Measurements from ENCODE around the gene WNT7A. TPM values are rescaled to one million over a fixed set of nuclear protein-coding genes. Genes with fewer than 3 reads are reported as not detected.

Gene WNT7A
- total RNA-seq, 1 experiment from 2014 or later: not detected

- Histone ChIP-seq H3T11ph (ENCODE audit: low read length) (no peak overlapping the region), H4K8ac (replicated peaks; ENCODE audit: insufficient read length, low read depth, low read length) (no peak overlapping the region), H4K5ac (ENCODE audit: insufficient read length, low read depth, low read length) (no peak overlapping the region), H2BK120ac (ENCODE audit: low read depth, low read length, poor library complexity, severe bottlenecking) (no peak overlapping the region), H3K27me3 (ENCODE audit: insufficient read depth, low read length) (no peaks in the 10 kb centered on the region), H3K27ac (ENCODE audit: insufficient read length, low read depth, low read length) (no peak overlapping the region), H3K4me2 (ENCODE audit: insufficient read depth, insufficient read length, low read length) (no peak overlapping the region), H3K9me3 (ENCODE audit: control insufficient read depth, low read depth, low read length) (no peaks in the 10 kb centered on the region), H3K4ac (ENCODE audit: low read depth, low read length) (no peak overlapping the region), H3K9ac (ENCODE audit: extremely low read depth, insufficient read length, low read length) (no peak overlapping the region), H3K4me1 (ENCODE audit: insufficient read depth, low read length) (no peaks in the 10 kb centered on the region), H4K91ac (ENCODE audit: insufficient read length, low read depth, low read length) (no peak overlapping the region), H3K23me2 (ENCODE audit: insufficient read length, low read depth, low read length, poor library complexity, severe bottlenecking) (no peaks in the 10 kb centered on the region), H3K79me2 (ENCODE audit: insufficient read depth, low read length) (no peaks in the 10 kb centered on the region), H2BK20ac (ENCODE audit: low read depth, low read length, poor library complexity, severe bottlenecking) (no peak overlapping the region), H2BK15ac (ENCODE audit: low read depth, low read length) (no peak overlapping the region), H3K23ac (ENCODE audit: insufficient read length, low read depth, low read length) (no peak overlapping the region), H3K18ac (ENCODE audit: insufficient read length, low read depth, low read length) (no peak overlapping the region), H2BK5ac (ENCODE audit: insufficient read length, low read length) (no peak overlapping the region), H3K56ac (ENCODE audit: insufficient read length, low read depth, low read length) (no peak overlapping the region), H4K20me1 (ENCODE audit: control insufficient read depth, insufficient read depth, insufficient read length) (no peaks in the 10 kb centered on the region), H2BK12ac (ENCODE audit: insufficient read length, low read depth, low read length) (no peak overlapping the region), H3K14ac (ENCODE audit: insufficient read depth, low read length) (no peak overlapping the region), H2AK5ac (ENCODE audit: insufficient read length, low read length) (no peak overlapping the region), H2AFZ (ENCODE audit: low read length) (no peak overlapping the region), H3K79me1 (ENCODE audit: insufficient read depth, low read depth, low read length, poor library complexity, severe bottlenecking) (no peaks in the 10 kb centered on the region)
- no peaks in the 10 kb centered on the region for H3K9me3 Mint-ChIP-seq
- no peak for DNase-seq
- H3K27me3 Mint-ChIP-seq (ENCODE audit: low read depth): peaks cover 31% of the 10 kb centered on the region
- peaks cover 7 to 8% of the 10 kb centered on the region in 2 experiments for H3K4me1 Mint-ChIP-seq
- H3K27ac Mint-ChIP-seq: peak overlapping the region in 1 of 3 experiments; percentile 60; a peak in 1 of 7 replicates
- no peaks in the 10 kb centered on the region for H3K36me3 Mint-ChIP-seq (ENCODE audit: insufficient read depth in 1 of 3, low read depth in 3 of 3)
- H3K4me3 Mint-ChIP-seq: no peak overlapping the region
- WGBS (ENCODE audit: extremely low coverage, insufficient read length, low lambda C conversion rate): no CpG with 5 or more reads among the region's 8 CpGs
- no peak for TF ChIP-seq CTCF (conservative IDR thresholded peaks at IDR 0.05)
Measured at GRCh38 chr3:13831386-13831996, 48.4 kb downstream of the WNT7A start.

All from H9 (cell line).